Measurements from ENCODE around the gene RAB40B. TPM values are rescaled to one million over a fixed set of nuclear protein-coding genes. Genes with fewer than 3 reads are reported as not detected.
A peak's percentile ranks its signal among the peaks of the same experiment; 100 is the strongest.

The RAB40B gene, protein sequence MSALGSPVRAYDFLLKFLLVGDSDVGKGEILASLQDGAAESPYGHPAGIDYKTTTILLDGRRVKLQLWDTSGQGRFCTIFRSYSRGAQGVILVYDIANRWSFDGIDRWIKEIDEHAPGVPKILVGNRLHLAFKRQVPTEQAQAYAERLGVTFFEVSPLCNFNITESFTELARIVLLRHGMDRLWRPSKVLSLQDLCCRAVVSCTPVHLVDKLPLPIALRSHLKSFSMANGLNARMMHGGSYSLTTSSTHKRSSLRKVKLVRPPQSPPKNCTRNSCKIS
- 22.1 TPM for total RNA-seq (2021; ENCODE audit: unreplicated experiment)
- 14.6 and 16.4 TPM in 2 replicates for polyA plus RNA-seq (2012)
- Bru-seq, nascent RNA, result percentile 46 among the genes with signal in this experiment
- BruChase-seq, experiment 1, labeled RNA remaining after a 6-hour chase, result percentile 57 among the genes with signal in this experiment
- percentile 51 among the genes with signal in this experiment for BruChase-seq, experiment 2, labeled RNA remaining after a 2-hour chase
- long read RNA-seq, transcript RAB40B-206 (6 exons, 3,859 nt), result major isoform, 21 of 32 reads
- long read RNA-seq, partial matches to known transcripts, result 2 of 32 reads
- long read RNA-seq, other reads (novel, unspliced or antisense), result 7 of 32 reads

DNA sequence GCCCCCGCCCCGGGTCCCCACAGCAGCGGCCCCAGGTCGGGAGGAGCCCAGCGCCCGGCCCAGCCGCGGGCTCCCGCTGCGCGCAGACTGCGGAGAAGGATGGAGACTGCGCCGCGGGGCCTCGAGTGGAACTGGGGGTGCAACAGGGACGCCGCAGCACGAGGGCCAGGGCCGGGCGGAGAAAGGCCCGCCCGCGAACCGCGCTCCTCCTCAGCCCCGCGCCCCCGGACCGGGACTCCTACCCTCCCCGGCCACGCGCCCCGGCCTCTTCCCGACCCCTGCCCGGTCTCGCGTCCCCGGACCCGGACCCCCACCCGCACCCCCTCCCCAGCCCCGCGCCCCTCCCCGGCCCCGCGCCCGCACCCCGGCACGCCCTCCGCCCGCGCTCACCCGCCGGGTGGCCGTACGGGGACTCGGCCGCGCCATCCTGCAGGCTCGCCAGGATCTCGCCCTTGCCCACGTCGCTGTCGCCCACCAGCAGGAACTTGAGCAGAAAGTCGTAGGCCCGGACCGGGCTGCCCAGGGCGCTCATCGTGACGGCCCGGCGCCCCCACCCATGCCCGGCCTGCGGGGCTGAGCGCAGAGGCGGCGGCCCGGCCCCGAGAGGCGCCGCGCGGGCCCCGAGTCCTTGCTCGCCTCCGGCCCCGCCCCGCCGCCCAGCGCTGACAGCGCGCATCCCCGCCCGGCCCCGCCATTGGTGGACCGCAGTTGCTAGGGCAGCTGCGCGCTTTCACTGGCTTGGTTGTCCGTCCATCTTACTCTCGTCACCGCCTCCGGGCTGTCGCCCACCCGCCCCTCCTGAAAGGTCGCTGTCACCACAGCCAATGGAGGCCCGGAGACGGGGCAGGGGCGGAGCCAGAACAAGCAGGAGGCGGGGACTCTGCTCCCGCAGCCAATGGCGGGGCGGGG is at the start of gene RAB40B:
Gene RAB40B (minus strand): TSS at position 634 of the 909 bp plus-strand sequence. CDS start 102 bp downstream, at position 532.
- intact Hi-C loops (cut with micrococcal nuclease), result no loop called here
- POLR2A ChIA-PET, result no interaction called here

DNA sequence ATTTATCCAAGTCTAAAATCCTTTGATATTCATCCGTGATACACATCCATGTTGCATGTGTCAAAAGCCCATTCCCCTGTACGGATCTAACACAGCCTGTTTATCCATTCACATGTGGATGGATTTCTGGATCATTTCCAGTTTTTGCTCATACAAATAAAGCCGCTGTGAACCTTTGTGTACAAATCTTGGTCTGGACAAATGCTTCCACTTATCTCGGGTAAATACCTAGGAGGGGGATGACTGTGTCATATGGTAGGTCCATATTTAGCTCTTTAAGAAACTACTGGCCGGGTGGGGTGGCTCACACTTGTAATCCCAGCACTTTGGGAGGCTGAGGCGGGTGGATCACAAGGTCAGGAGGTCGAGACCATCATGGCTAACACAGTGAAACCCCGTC is 47.0 kb upstream of the RAB40B start:
- Histone ChIP-seq H3K9me2 (ENCODE audit: insufficient read depth) (no peaks in the 10 kb centered on the region), H3K9me3 (ENCODE audit: control insufficient read depth in 1 of 2, insufficient read depth in 1 of 2, low read depth in 1 of 2, low read length in 2 of 2) (peaks cover 11 to 34% of the 10 kb centered on the region in 2 experiments; a peak in 3 of 4 replicates), H3K4me1 (ENCODE audit: control insufficient read depth in 1 of 2, insufficient read depth in 2 of 2, low read length in 2 of 2) (no peaks in the 10 kb centered on the region), H4K20me1 (ENCODE audit: insufficient read depth) (no peaks in the 10 kb centered on the region), H3K27ac (ENCODE audit: low read depth, low read length) (no peak overlapping the region), H3K79me2 (ENCODE audit: insufficient read depth, low read length) (no peaks in the 10 kb centered on the region), H3K27me3 (ENCODE audit: insufficient read depth, low read length) (no peaks in the 10 kb centered on the region), H3K4me3 (replicated peaks in 1 of 2; ENCODE audit: low read depth in 1 of 2, low read length in 2 of 2) (no peak overlapping the region), H3K36me3 (ENCODE audit: control insufficient read depth in 1 of 2, insufficient read depth in 2 of 2, low read length in 2 of 2) (peaks cover 0 to 5% of the 10 kb centered on the region in 2 experiments; a peak in 1 of 4 replicates), H3K9ac (ENCODE audit: low read length) (no peak overlapping the region), H2AFZ (ENCODE audit: low read depth, low read length, poor library complexity, severe bottlenecking) (no peak overlapping the region), H3K4me2 (ENCODE audit: low read length) (no peak overlapping the region)
- no TSS peak for BruUV-seq (replicated peaks)
- ChIA-PET POLR2A (no interaction called here), CTCF (no interaction called here), RAD21 (ENCODE audit: low non-redundant PET in 1 of 2, low total read pairs in 2 of 2, uncharacterized antibody in 2 of 2, unreplicated experiment in 2 of 2) (no interaction called here)
- intact Hi-C loops (cut with micrococcal nuclease), result no loop called here
- DNase-seq (ENCODE audit: low read depth, low spot score) (no peak), ATAC-seq (no peak)
- no peak for TF ChIP-seq RAD21 (IDR thresholded peaks at IDR 0.05; ENCODE audit: low read depth)
- TF ChIP-seq, protein P1, sequence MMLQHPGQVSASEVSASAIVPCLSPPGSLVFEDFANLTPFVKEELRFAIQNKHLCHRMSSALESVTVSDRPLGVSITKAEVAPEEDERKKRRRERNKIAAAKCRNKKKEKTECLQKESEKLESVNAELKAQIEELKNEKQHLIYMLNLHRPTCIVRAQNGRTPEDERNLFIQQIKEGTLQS (IDR thresholded peaks at IDR 0.05), result no peak
- no peak for TF ChIP-seq JUND (IDR thresholded peaks at IDR 0.05)
- no peak for TF ChIP-seq YY1 (IDR thresholded peaks at IDR 0.05; ENCODE audit: extremely low read depth, insufficient replicate concordance, low read depth, low read length)
- TF ChIP-seq CBX3 (IDR thresholded peaks at IDR 0.05; ENCODE audit: low read depth), result no peak
- no peak for TF ChIP-seq SIN3A (IDR thresholded peaks at IDR 0.05; ENCODE audit: low read depth)
- TF ChIP-seq, protein P2, sequence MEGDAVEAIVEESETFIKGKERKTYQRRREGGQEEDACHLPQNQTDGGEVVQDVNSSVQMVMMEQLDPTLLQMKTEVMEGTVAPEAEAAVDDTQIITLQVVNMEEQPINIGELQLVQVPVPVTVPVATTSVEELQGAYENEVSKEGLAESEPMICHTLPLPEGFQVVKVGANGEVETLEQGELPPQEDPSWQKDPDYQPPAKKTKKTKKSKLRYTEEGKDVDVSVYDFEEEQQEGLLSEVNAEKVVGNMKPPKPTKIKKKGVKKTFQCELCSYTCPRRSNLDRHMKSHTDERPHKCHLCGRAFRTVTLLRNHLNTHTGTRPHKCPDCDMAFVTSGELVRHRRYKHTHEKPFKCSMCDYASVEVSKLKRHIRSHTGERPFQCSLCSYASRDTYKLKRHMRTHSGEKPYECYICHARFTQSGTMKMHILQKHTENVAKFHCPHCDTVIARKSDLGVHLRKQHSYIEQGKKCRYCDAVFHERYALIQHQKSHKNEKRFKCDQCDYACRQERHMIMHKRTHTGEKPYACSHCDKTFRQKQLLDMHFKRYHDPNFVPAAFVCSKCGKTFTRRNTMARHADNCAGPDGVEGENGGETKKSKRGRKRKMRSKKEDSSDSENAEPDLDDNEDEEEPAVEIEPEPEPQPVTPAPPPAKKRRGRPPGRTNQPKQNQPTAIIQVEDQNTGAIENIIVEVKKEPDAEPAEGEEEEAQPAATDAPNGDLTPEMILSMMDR (IDR thresholded peaks at IDR 0.05 in 2 of 3, conservative IDR thresholded peaks at IDR 0.05 in 1 of 3; ENCODE audit: borderline replicate concordance in 1 of 3, insufficient read depth in 1 of 3, low read depth in 2 of 3, low read length in 2 of 3), result no peak
- no peak for TF ChIP-seq SP1 (IDR thresholded peaks at IDR 0.05; ENCODE audit: low read depth)
- no peak for TF ChIP-seq EGR1 (IDR thresholded peaks at IDR 0.05; ENCODE audit: low read depth)

More for the DNA sequence above, at the start of gene RAB40B:
- peaks cover 16 to 23% of the 10 kb centered on the region in 2 experiments; a peak in 3 of 4 replicates for H3K9me3 ChIP-seq (ENCODE audit: control insufficient read depth in 1 of 2, insufficient read depth in 1 of 2, low read depth in 1 of 2, low read length in 2 of 2)
- H3K79me2 ChIP-seq (ENCODE audit: insufficient read depth, low read length), result no peaks in the 10 kb centered on the region
- no peaks in the 10 kb centered on the region for H3K9me2 ChIP-seq (ENCODE audit: insufficient read depth)
- peak within 1 kb of the TSS; percentile 21; the same call in 1 of the 2 replicates for H3K27ac ChIP-seq (ENCODE audit: low read depth, low read length)
- ChIA-PET CTCF (interaction anchor here (0.7 kb wide), 1 partner anchor 1498 kb away, joined by 3 read pairs; no protein-coding TSS in a partner anchor), RAD21 (ENCODE audit: low non-redundant PET in 1 of 2, low total read pairs in 2 of 2, uncharacterized antibody in 2 of 2, unreplicated experiment in 2 of 2) (no interaction called here)
- H4K20me1 ChIP-seq (ENCODE audit: insufficient read depth), result no peaks in the 10 kb centered on the region
- no peaks in the 10 kb centered on the region for H3K36me3 ChIP-seq (ENCODE audit: control insufficient read depth in 1 of 2, insufficient read depth in 2 of 2, low read length in 2 of 2)
- BruUV-seq (replicated peaks), result no TSS peak
- TF ChIP-seq ZFX (IDR thresholded peaks at IDR 0.05), result peak; percentile 66; the same call in 1 of the 2 replicates
- TF ChIP-seq EGR1 (IDR thresholded peaks at IDR 0.05; ENCODE audit: low read depth), result no peak
- TF ChIP-seq TCF7L2 (IDR thresholded peaks at IDR 0.05; ENCODE audit: borderline replicate concordance, extremely low read depth, insufficient read depth, insufficient read length), result no peak
- peak; percentile 71 for TF ChIP-seq POLR2AphosphoS5 (IDR thresholded peaks at IDR 0.05; ENCODE audit: low read depth, low read length)
- peak; percentile 98 for TF ChIP-seq SP1 (IDR thresholded peaks at IDR 0.05; ENCODE audit: low read depth)
- peak within 1 kb of the TSS; percentile 62 for H3K9ac ChIP-seq (ENCODE audit: low read length)
- peak; percentile 98 for ATAC-seq
- H2AFZ ChIP-seq (ENCODE audit: low read depth, low read length, poor library complexity, severe bottlenecking), result no peak within 1 kb of the TSS
- peak within 1 kb of the TSS; percentile 74 for H3K4me2 ChIP-seq (ENCODE audit: low read length)
- H3K4me3 ChIP-seq (replicated peaks in 1 of 2; ENCODE audit: low read depth in 1 of 2, low read length in 2 of 2), result peak within 1 kb of the TSS; percentile 59 to 62
- H3K4me1 ChIP-seq (ENCODE audit: control insufficient read depth in 1 of 2, insufficient read depth in 2 of 2, low read length in 2 of 2), result peaks cover 7 to 11% of the 10 kb centered on the region in 2 experiments; a peak in 2 of 4 replicates
- H3K27me3 ChIP-seq (ENCODE audit: insufficient read depth, low read length), result no peaks in the 10 kb centered on the region
- DNase-seq (ENCODE audit: low read depth, low spot score), result peak; percentile 98
